Bronchial epithelial cell (primary cell): ENCODE measurements around the gene PLCD4. TPM values are rescaled to one million over a fixed set of nuclear protein-coding genes. Genes with fewer than 3 reads are reported as not detected.
A peak's percentile ranks its signal among the peaks of the same experiment; 100 is the strongest.

ENCODE experiments used
- DNase-seq: peaks from one replicate; pipeline ENCODE4 v3.0.0-alpha.2; 2010; ENCODE audit warnings: low read depth
- FAIRE-seq: peaks from 2 replicates; lab custom pipeline; 2011; peaks lifted over from hg19 to GRCh38; lab: Jason Lieb, UNC
- H3K27me3 ChIP-seq: 2 replicates; pipeline ENCODE4 v1.5.1; 2011; ENCODE audit warnings: low read length; ENCODE audit not compliant: control insufficient read depth, insufficient read depth
- H3K36me3 ChIP-seq: 2 replicates; pipeline ENCODE4 v1.5.1; 2011; ENCODE audit warnings: low read length; ENCODE audit not compliant: control insufficient read depth, insufficient read depth
- H3K4me3 ChIP-seq: 2 replicates; pipeline ENCODE4 v1.5.1; 2011; ENCODE audit warnings: mild to moderate bottlenecking, low read depth, low read length, control low read depth
- CTCF ChIP-seq: IDR thresholded peaks from 2 replicates; pipeline ENCODE4 v1.5.1; 2011; ENCODE audit warnings: mild to moderate bottlenecking, moderate library complexity, low read length, control low read depth, inconsistent platforms; ENCODE audit not compliant: insufficient read depth, severe bottlenecking
- total RNA-seq: library from RNA; depleted of rRNA; stranded (reverse); fragments of >200 nt; gene quantifications from 2 replicates; pipeline ENCODE4 v1.2.1, GENCODE V29; 2014

PLCD4 gene
- total RNA-seq, 1 donor from 2014 or later: 0.53 TPM

GRCh38 chr2:218605432-218605831 is 2.3 kb upstream of the PLCD4 start:
- Histone ChIP-seq H3K27me3 (no peaks in the 10 kb centered on the region), H3K4me3 (no peak overlapping the region), H3K36me3 (no peaks in the 10 kb centered on the region)
- no peak for TF ChIP-seq CTCF
- DNase-seq: no peak
- no peak for FAIRE-seq

GRCh38 chr2:218615868-218616315 is 8.2 kb downstream of the PLCD4 start:
- Histone ChIP-seq H3K27me3 (no peaks in the 10 kb centered on the region), H3K4me3 (no peak overlapping the region), H3K36me3 (no peaks in the 10 kb centered on the region)
- FAIRE-seq (no peak), DNase-seq (no peak)
- no peak for TF ChIP-seq CTCF

- Histone ChIP-seq H3K27me3 (no peaks in the 10 kb centered on the region), H3K36me3 (no peaks in the 10 kb centered on the region), H3K4me3 (no peak overlapping the region)
- DNase-seq (peak; percentile 27), FAIRE-seq (no peak)
- no peak for TF ChIP-seq CTCF
Measured at GRCh38 chr2:218618102-218618860, 10.6 kb downstream of the PLCD4 start.

- Histone ChIP-seq H3K36me3 (no peaks in the 10 kb centered on the region), H3K27me3 (no peaks in the 10 kb centered on the region), H3K4me3 (no peak overlapping the region)
- TF ChIP-seq CTCF: no peak
- FAIRE-seq (no peak), DNase-seq (no peak)
Measured at GRCh38 chr2:218621007-218621406, 13.3 kb downstream of the PLCD4 start.

- Histone ChIP-seq H3K36me3 (no peaks in the 10 kb centered on the region), H3K4me3 (no peak overlapping the region), H3K27me3 (no peaks in the 10 kb centered on the region)
- no peak for TF ChIP-seq CTCF
- no peak for FAIRE-seq
- peak; percentile 29 for DNase-seq
Measured at GRCh38 chr2:218622606-218623365, 15.1 kb downstream of the PLCD4 start.
